ENCODE data around the gene CYP2A13.

GRCh38 chr19:41089959-41090358 is 1.7 kb downstream of the CYP2A13 start:
- TF ChIP-seq EP300 (IDR thresholded peaks at IDR 0.05) (no peak), POLR2A (IDR thresholded peaks at IDR 0.05) (no peak), POLR2AphosphoS5 (IDR thresholded peaks at IDR 0.05) (no peak)
- TF ChIP-seq, protein P1, sequence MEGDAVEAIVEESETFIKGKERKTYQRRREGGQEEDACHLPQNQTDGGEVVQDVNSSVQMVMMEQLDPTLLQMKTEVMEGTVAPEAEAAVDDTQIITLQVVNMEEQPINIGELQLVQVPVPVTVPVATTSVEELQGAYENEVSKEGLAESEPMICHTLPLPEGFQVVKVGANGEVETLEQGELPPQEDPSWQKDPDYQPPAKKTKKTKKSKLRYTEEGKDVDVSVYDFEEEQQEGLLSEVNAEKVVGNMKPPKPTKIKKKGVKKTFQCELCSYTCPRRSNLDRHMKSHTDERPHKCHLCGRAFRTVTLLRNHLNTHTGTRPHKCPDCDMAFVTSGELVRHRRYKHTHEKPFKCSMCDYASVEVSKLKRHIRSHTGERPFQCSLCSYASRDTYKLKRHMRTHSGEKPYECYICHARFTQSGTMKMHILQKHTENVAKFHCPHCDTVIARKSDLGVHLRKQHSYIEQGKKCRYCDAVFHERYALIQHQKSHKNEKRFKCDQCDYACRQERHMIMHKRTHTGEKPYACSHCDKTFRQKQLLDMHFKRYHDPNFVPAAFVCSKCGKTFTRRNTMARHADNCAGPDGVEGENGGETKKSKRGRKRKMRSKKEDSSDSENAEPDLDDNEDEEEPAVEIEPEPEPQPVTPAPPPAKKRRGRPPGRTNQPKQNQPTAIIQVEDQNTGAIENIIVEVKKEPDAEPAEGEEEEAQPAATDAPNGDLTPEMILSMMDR (IDR thresholded peaks at IDR 0.05): no peak
